Brain microvascular endothelial cell (primary cell): ENCODE results near the gene LGR4.
A peak's percentile ranks its signal among the peaks of the same experiment; 100 is the strongest.

ENCODE experiments used
- DNase-seq: peaks from one replicate; pipeline ENCODE4 v3.0.0-alpha.2; 2020
- H3K27ac ChIP-seq: fragments of 250-450 bp; sonication (Bioruptor Pico); 2 replicates; pipeline ENCODE4 v1.5.1; 2020; ENCODE audit warnings: mild to moderate bottlenecking, moderate library complexity
- H3K27me3 ChIP-seq: fragments of 250-450 bp; sonication (Bioruptor Pico); replicated peaks from 2 replicates; pipeline ENCODE4 v1.5.1; 2020; ENCODE audit warnings: mild to moderate bottlenecking
- H3K36me3 ChIP-seq: fragments of 250-450 bp; sonication (Bioruptor Pico); replicated peaks from 2 replicates; pipeline ENCODE4 v1.5.1; 2020; ENCODE audit warnings: mild to moderate bottlenecking
- H3K4me3 ChIP-seq: 2 replicates; pipeline ENCODE4 v1.5.1; 2011; ENCODE audit warnings: low read depth, mild to moderate bottlenecking, control low read depth, low read length, moderate library complexity
- in situ Hi-C: cut with HindIII; loops from 2 replicates; pipeline ENCODE4 v1.10.0; 2017; ENCODE audit warnings: low sequenced_read_pairs, low pct_ligation_motif_present
- TF ChIP-seq, protein P1 (sequence below): IDR thresholded peaks from 2 replicates; pipeline ENCODE4 v1.5.1; 2011; ENCODE audit warnings: low read depth, mild to moderate bottlenecking, moderate library complexity, low read length, control low read depth, inconsistent platforms; ENCODE audit errors: missing control alignments

The LGR4 gene

DNA sequence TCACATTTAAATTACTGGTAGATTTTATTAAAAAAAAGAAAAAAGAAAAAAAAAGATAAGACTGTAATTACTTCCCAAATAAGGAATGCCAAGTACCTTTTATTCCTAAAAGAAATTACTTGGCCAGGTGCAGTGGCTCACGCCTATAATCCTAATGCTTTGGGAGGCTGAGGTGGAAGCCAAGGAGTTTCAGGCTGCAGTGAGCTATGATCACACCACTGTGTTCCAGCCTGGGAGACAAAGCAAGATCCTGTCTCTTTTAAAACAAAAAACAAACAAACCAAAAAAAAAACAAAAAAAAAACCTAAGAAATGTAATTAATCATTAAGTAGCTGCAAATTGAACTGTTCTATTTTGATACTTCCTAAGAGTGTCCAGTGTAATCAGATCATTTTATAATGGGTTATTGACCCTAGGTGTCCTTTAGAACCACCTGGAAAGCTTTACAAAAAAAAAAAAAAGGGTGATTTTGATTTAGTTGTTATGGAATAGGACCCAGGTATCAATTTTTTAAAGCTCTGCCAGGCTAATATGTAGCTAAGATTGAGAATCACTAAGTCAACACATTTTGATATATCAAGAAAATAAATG is 23.2 kb upstream of the LGR4 start:
- H3K4me3 ChIP-seq: no peak overlapping the region
- H3K36me3 ChIP-seq: peaks cover 27% of the 10 kb centered on the region
- DNase-seq: no peak
- H3K27me3 ChIP-seq: no peaks in the 10 kb centered on the region
- TF ChIP-seq, protein P1, sequence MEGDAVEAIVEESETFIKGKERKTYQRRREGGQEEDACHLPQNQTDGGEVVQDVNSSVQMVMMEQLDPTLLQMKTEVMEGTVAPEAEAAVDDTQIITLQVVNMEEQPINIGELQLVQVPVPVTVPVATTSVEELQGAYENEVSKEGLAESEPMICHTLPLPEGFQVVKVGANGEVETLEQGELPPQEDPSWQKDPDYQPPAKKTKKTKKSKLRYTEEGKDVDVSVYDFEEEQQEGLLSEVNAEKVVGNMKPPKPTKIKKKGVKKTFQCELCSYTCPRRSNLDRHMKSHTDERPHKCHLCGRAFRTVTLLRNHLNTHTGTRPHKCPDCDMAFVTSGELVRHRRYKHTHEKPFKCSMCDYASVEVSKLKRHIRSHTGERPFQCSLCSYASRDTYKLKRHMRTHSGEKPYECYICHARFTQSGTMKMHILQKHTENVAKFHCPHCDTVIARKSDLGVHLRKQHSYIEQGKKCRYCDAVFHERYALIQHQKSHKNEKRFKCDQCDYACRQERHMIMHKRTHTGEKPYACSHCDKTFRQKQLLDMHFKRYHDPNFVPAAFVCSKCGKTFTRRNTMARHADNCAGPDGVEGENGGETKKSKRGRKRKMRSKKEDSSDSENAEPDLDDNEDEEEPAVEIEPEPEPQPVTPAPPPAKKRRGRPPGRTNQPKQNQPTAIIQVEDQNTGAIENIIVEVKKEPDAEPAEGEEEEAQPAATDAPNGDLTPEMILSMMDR: no peak
- no peak overlapping the region for H3K27ac ChIP-seq
- in situ Hi-C loops: loop anchor here (25.0 kb wide), 1 partner anchor 309 kb away; no protein-coding TSS in a partner anchor

GRCh38 chr11:27489092-27489491 is 16.5 kb upstream of the LGR4 start:
- DNase-seq: no peak
- Histone ChIP-seq H3K27me3 (no peaks in the 10 kb centered on the region), H3K27ac (no peak overlapping the region), H3K36me3 (peaks cover 17% of the 10 kb centered on the region), H3K4me3 (no peak overlapping the region)
- in situ Hi-C loops: loop anchor here (25.0 kb wide), 1 partner anchor 302 kb away; no protein-coding TSS in a partner anchor
- TF ChIP-seq, protein P1: no peak

GRCh38 chr11:27487706-27488105 is 15.1 kb upstream of the LGR4 start:
- in situ Hi-C loops: loop anchor here (25.0 kb wide), 1 partner anchor 300 kb away; no protein-coding TSS in a partner anchor
- TF ChIP-seq, protein P1: no peak
- H3K4me3 ChIP-seq: no peak overlapping the region
- H3K27me3 ChIP-seq: no peaks in the 10 kb centered on the region
- H3K36me3 ChIP-seq: peaks cover 17% of the 10 kb centered on the region
- no peak overlapping the region for H3K27ac ChIP-seq
- no peak for DNase-seq

- in situ Hi-C loops: loop anchor here (25.0 kb wide), 1 partner anchor 299 kb away; no protein-coding TSS in a partner anchor
- Histone ChIP-seq H3K36me3 (peaks cover 9% of the 10 kb centered on the region), H3K27ac (no peak overlapping the region), H3K4me3 (no peak overlapping the region), H3K27me3 (no peaks in the 10 kb centered on the region)
- peak; percentile 64 for DNase-seq
- TF ChIP-seq, protein P1: peak; percentile 64
Measured at GRCh38 chr11:27485930-27486773, 13.6 kb upstream of the LGR4 start.

DNA sequence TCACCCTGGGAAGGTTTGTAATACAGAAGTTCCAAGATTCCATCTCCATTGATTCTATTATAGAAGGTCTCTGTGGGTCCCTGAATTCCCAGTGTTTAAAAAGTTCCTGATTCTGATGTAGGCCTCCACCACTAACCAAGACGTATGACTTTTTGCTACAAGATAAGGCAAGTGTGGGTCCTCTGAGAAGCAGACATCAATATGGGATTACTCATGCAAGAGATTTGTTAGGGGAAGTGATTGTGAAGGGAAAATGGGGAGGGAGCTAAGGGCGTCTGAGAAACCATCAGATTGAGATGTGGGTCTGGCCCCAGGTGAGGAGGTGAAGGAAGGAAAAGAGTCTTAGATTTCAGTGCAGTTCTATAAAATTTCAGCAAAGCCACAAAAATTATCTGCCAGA is 10.2 kb upstream of the LGR4 start:
- Histone ChIP-seq H3K36me3 (no peaks in the 10 kb centered on the region), H3K27me3 (no peaks in the 10 kb centered on the region), H3K4me3 (no peak overlapping the region), H3K27ac (no peak overlapping the region)
- TF ChIP-seq, protein P1: no peak
- no peak for DNase-seq
- in situ Hi-C loops: loop anchor here (25.0 kb wide), 1 partner anchor 295 kb away; no protein-coding TSS in a partner anchor
